H9 (cell line): Measurements from ENCODE around the gene DCDC1. TPM values are rescaled to one million over a fixed set of nuclear protein-coding genes. Genes with fewer than 3 reads are reported as not detected.

Source experiments
- DNase-seq: peaks from one replicate; pipeline ENCODE4 v3.0.0-alpha.2; 2017
- H2AFZ ChIP-seq: one replicate; pipeline ENCODE4 v1.6.1; 2013; ENCODE audit warnings: mild to moderate bottlenecking, low read length, control low read depth, moderate library complexity
- H2AK5ac ChIP-seq: 2 replicates; pipeline ENCODE4 v1.6.1; 2013; ENCODE audit warnings: low read length, control low read depth, mixed read lengths; ENCODE audit not compliant: insufficient read length
- H2BK120ac ChIP-seq: one replicate; pipeline ENCODE4 v1.6.1; 2013; ENCODE audit warnings: low read depth, mild to moderate bottlenecking, low read length, control low read depth, inconsistent platforms; ENCODE audit not compliant: poor library complexity, severe bottlenecking
- H2BK12ac ChIP-seq: 2 replicates; pipeline ENCODE4 v1.6.1; 2013; ENCODE audit warnings: low read length, control low read depth, mixed read lengths, low read depth; ENCODE audit not compliant: insufficient read length
- H2BK15ac ChIP-seq: 2 replicates; pipeline ENCODE4 v1.6.1; 2013; ENCODE audit warnings: low read depth, low read length, control low read depth
- H2BK20ac ChIP-seq: one replicate; pipeline ENCODE4 v1.6.1; 2013; ENCODE audit warnings: low read depth, mild to moderate bottlenecking, low read length, control low read depth, inconsistent platforms; ENCODE audit not compliant: poor library complexity, severe bottlenecking
- H2BK5ac ChIP-seq: 2 replicates; pipeline ENCODE4 v1.6.1; 2013; ENCODE audit warnings: low read length, control low read depth, mixed read lengths; ENCODE audit not compliant: insufficient read length
- H3K14ac ChIP-seq: 2 replicates; pipeline ENCODE4 v1.6.1; 2013; ENCODE audit warnings: low read length, control low read depth; ENCODE audit not compliant: insufficient read depth
- H3K18ac ChIP-seq: 2 replicates; pipeline ENCODE4 v1.6.1; 2013; ENCODE audit warnings: low read depth, mild to moderate bottlenecking, mixed read lengths, low read length, control low read depth; ENCODE audit not compliant: insufficient read length
- H3K23ac ChIP-seq: 2 replicates; pipeline ENCODE4 v1.6.1; 2013; ENCODE audit warnings: low read length, control low read depth, mixed read lengths, low read depth; ENCODE audit not compliant: insufficient read length
- H3K23me2 ChIP-seq: 2 replicates; pipeline ENCODE4 v1.6.1; 2013; ENCODE audit warnings: low read depth, mild to moderate bottlenecking, mixed read lengths, low read length, control low read depth; ENCODE audit not compliant: insufficient read length, poor library complexity, severe bottlenecking
- H3K27ac ChIP-seq: 2 replicates; pipeline ENCODE4 v1.5.1; 2013; ENCODE audit warnings: low read length, control low read depth, mixed read lengths, low read depth; ENCODE audit not compliant: insufficient read length
- H3K27me3 ChIP-seq: 2 replicates; pipeline ENCODE4 v1.6.1; 2013; ENCODE audit warnings: low read length, control low read depth, inconsistent platforms; ENCODE audit not compliant: insufficient read depth
- H3K4ac ChIP-seq: 2 replicates; pipeline ENCODE4 v1.6.1; 2013; ENCODE audit warnings: low read depth, mild to moderate bottlenecking, control low read depth, inconsistent platforms, low read length, moderate library complexity
- H3K4me1 ChIP-seq: 2 replicates; pipeline ENCODE4 v1.6.1; 2013; ENCODE audit warnings: low read length, control low read depth, inconsistent platforms; ENCODE audit not compliant: insufficient read depth
- H3K4me2 ChIP-seq: 2 replicates; pipeline ENCODE4 v1.6.1; 2013; ENCODE audit warnings: low read length, control low read depth, mixed read lengths; ENCODE audit not compliant: insufficient read length, insufficient read depth
- H3K56ac ChIP-seq: 2 replicates; pipeline ENCODE4 v1.6.1; 2013; ENCODE audit warnings: low read depth, mild to moderate bottlenecking, mixed read lengths, low read length, control low read depth; ENCODE audit not compliant: insufficient read length
- H3K79me1 ChIP-seq: 2 replicates; pipeline ENCODE4 v1.6.1; 2013; ENCODE audit warnings: low read depth, mild to moderate bottlenecking, moderate library complexity, low read length, control low read depth, inconsistent platforms; ENCODE audit not compliant: insufficient read depth, poor library complexity, severe bottlenecking
- H3K79me2 ChIP-seq: 2 replicates; pipeline ENCODE4 v1.6.1; 2013; ENCODE audit warnings: low read length, control low read depth, inconsistent platforms; ENCODE audit not compliant: insufficient read depth
- H3K9ac ChIP-seq: 2 replicates; pipeline ENCODE4 v1.6.1; 2013; ENCODE audit warnings: low read length, control low read depth, mixed read lengths; ENCODE audit not compliant: insufficient read length; ENCODE audit errors: extremely low read depth
- H3K9me3 ChIP-seq: one replicate; pipeline ENCODE4 v1.6.1; 2013; ENCODE audit warnings: low read depth, low read length, inconsistent platforms; ENCODE audit not compliant: control insufficient read depth
- H3T11ph ChIP-seq: one replicate; pipeline ENCODE4 v1.6.1; 2013; ENCODE audit warnings: mild to moderate bottlenecking, low read length, control low read depth, inconsistent platforms
- H4K20me1 ChIP-seq: one replicate; pipeline ENCODE4 v1.6.1; 2013; ENCODE audit not compliant: control insufficient read depth, insufficient read length, insufficient read depth
- H4K5ac ChIP-seq: 2 replicates; pipeline ENCODE4 v1.6.1; 2013; ENCODE audit warnings: low read depth, mild to moderate bottlenecking, mixed read lengths, low read length, control low read depth; ENCODE audit not compliant: insufficient read length
- H4K8ac ChIP-seq: replicated peaks from 2 replicates; pipeline ENCODE4 v1.6.1; 2013; ENCODE audit warnings: low read length, control low read depth, mixed read lengths, low read depth; ENCODE audit not compliant: insufficient read length
- H4K91ac ChIP-seq: 2 replicates; pipeline ENCODE4 v1.6.1; 2013; ENCODE audit warnings: low read depth, mild to moderate bottlenecking, moderate library complexity, mixed read lengths, low read length, control low read depth; ENCODE audit not compliant: insufficient read length
- H3K27ac Mint-ChIP-seq, 3 experiments: 2 replicates in 2 of 3; 3 replicates in 1 of 3; pipeline ENCODE4 v1.8.0; 2020 to 2021; ENCODE audit warnings: mixed read lengths in 3 of 3, mild to moderate bottlenecking in 1 of 3, moderate library complexity in 1 of 3
- H3K27me3 Mint-ChIP-seq: 2 replicates; pipeline ENCODE4 v1.8.0; 2021; ENCODE audit warnings: low read depth, mild to moderate bottlenecking, moderate library complexity, mixed read lengths
- H3K36me3 Mint-ChIP-seq, 3 experiments: 2 replicates in 2 of 3; 3 replicates in 1 of 3; pipeline ENCODE4 v1.8.0; 2020 to 2021; ENCODE audit warnings: low read depth in 3 of 3, mixed read lengths in 3 of 3; ENCODE audit not compliant: insufficient read depth in 1 of 3
- H3K4me1 Mint-ChIP-seq, 2 experiments: 2 replicates each; pipeline ENCODE4 v1.8.0; 2020; ENCODE audit warnings: mixed read lengths in 2 of 2
- H3K4me3 Mint-ChIP-seq, 2 experiments: 2 replicates in 1 of 2; 3 replicates in 1 of 2; pipeline ENCODE4 v1.8.0; 2020 to 2021; ENCODE audit warnings: mild to moderate bottlenecking in 2 of 2, mixed read lengths in 2 of 2, moderate library complexity in 1 of 2
- H3K9me3 Mint-ChIP-seq, 2 experiments: 2 replicates in 1 of 2; 3 replicates in 1 of 2; pipeline ENCODE4 v1.8.0; 2020; ENCODE audit warnings: mild to moderate bottlenecking in 2 of 2, mixed read lengths in 2 of 2, moderate library complexity in 1 of 2
- CTCF ChIP-seq: fragments of 200-600 bp; sonication (generic); conservative IDR thresholded peaks from 3 replicates; pipeline ENCODE4 v1.8.0; 2021; ENCODE audit warnings: antibody characterized with exemption, mild to moderate bottlenecking
- whole genome bisulfite sequencing: extraction: QIAGEN DNeasy Blood & Tissue Kit; methylation state at CpG from one replicate; pipeline ENCODE4 v1.1.7; 2013; ENCODE audit warnings: missing lambda C conversion rate, low lambda C conversion rate, mixed read lengths; ENCODE audit not compliant: insufficient read length; ENCODE audit errors: extremely low coverage; 5-methylcytosine and 5-hydroxymethylcytosine counted together
- total RNA-seq: library from RNA; stranded (reverse); gene quantifications from 2 replicates; pipeline ENCODE4 v1.2.1, GENCODE V29; 2021

DCDC1 gene
- total RNA-seq, 1 experiment from 2014 or later: 0.09 TPM

GRCh38 chr11:30991376-30991775 lies 378.2 kb downstream of the DCDC1 start:
- H3K27me3 ChIP-seq: no peaks in the 10 kb centered on the region
- no CpG with 5 or more reads among the region's 4 CpGs for WGBS
- peaks cover 0 to 6% of the 10 kb centered on the region in 2 experiments; a peak in 2 of 4 replicates for H3K4me1 Mint-ChIP-seq
- H3K36me3 Mint-ChIP-seq: no peaks in the 10 kb centered on the region
- H3K4ac ChIP-seq: no peak overlapping the region
- no peaks in the 10 kb centered on the region for H3K23me2 ChIP-seq
- no peak overlapping the region for H3K4me3 Mint-ChIP-seq
- no peak for DNase-seq
- no peak overlapping the region for H2BK5ac ChIP-seq
- no peak overlapping the region for H3K56ac ChIP-seq
- TF ChIP-seq CTCF: no peak
- H2AK5ac ChIP-seq: no peak overlapping the region
- no peaks in the 10 kb centered on the region for H3K79me2 ChIP-seq
- H3K9ac ChIP-seq: no peak overlapping the region
- no peaks in the 10 kb centered on the region for H3K9me3 Mint-ChIP-seq
- H2BK20ac ChIP-seq: no peak overlapping the region
- no peaks in the 10 kb centered on the region for H3K79me1 ChIP-seq
- H3K27ac ChIP-seq: no peak overlapping the region
- no peak overlapping the region for H2AFZ ChIP-seq
- no peaks in the 10 kb centered on the region for H3K27me3 Mint-ChIP-seq
- no peak overlapping the region for H3K27ac Mint-ChIP-seq
- H3K4me1 ChIP-seq: peaks cover 2% of the 10 kb centered on the region; the same call in 1 of the 2 replicates
- H4K20me1 ChIP-seq: no peaks in the 10 kb centered on the region
- no peaks in the 10 kb centered on the region for H3K9me3 ChIP-seq
- no peak overlapping the region for H2BK12ac ChIP-seq
- no peak overlapping the region for H4K91ac ChIP-seq
- no peak overlapping the region for H3T11ph ChIP-seq
- no peak overlapping the region for H4K5ac ChIP-seq
- no peak overlapping the region for H3K23ac ChIP-seq
- no peak overlapping the region for H3K4me2 ChIP-seq
- no peak overlapping the region for H4K8ac ChIP-seq
- no peak overlapping the region for H3K14ac ChIP-seq
- no peak overlapping the region for H2BK120ac ChIP-seq
- H3K18ac ChIP-seq: no peak overlapping the region
- H2BK15ac ChIP-seq: no peak overlapping the region
